BLaER1 (cell line): Measurements from ENCODE around the gene ZBTB3.

Source experiments
- H3K27ac ChIP-seq: shearing (Covaris generic); formaldehyde crosslinking; 2 replicates; pipeline ENCODE4 v1.8.1; 2022
- H3K27me3 ChIP-seq: shearing (Covaris generic); formaldehyde crosslinking; 2 replicates; pipeline ENCODE4 v1.8.1; 2022
- H3K36me3 ChIP-seq: shearing (Covaris generic); formaldehyde crosslinking; 2 replicates; pipeline ENCODE4 v1.8.1; 2022
- H3K4me1 ChIP-seq: shearing (Covaris generic); formaldehyde crosslinking; 2 replicates; pipeline ENCODE4 v1.8.1; 2022
- H3K4me2 ChIP-seq: shearing (Covaris generic); formaldehyde crosslinking; 2 replicates; pipeline ENCODE4 v1.8.1; 2022
- H3K4me3 ChIP-seq: shearing (Covaris generic); formaldehyde crosslinking; 2 replicates; pipeline ENCODE4 v1.8.1; 2022
- H3K9ac ChIP-seq: shearing (Covaris generic); formaldehyde crosslinking; 2 replicates; pipeline ENCODE4 v1.8.1; 2022
- H3K9me3 ChIP-seq: shearing (Covaris generic); formaldehyde crosslinking; 2 replicates; pipeline ENCODE4 v1.8.1; 2022
- H4K20me1 ChIP-seq: shearing (Covaris generic); formaldehyde crosslinking; 2 replicates; pipeline ENCODE4 v1.8.1; 2022
- Cebpa-rat ChIP-seq: shearing (Covaris generic); IDR thresholded peaks from 2 replicates; pipeline ENCODE4 v1.8.1; 2022

Gene ZBTB3

GRCh38 chr11:62716816-62717215 is 37.1 kb downstream of the ZBTB3 start:
- Histone ChIP-seq H3K4me2 (no peak overlapping the region), H3K4me3 (no peak overlapping the region), H3K4me1 (no peaks in the 10 kb centered on the region), H3K36me3 (peaks cover 98% of the 10 kb centered on the region), H3K9me3 (no peaks in the 10 kb centered on the region), H4K20me1 (peaks cover 40% of the 10 kb centered on the region), H3K27me3 (no peaks in the 10 kb centered on the region), H3K27ac (no peak overlapping the region), H3K9ac (peak overlapping the region; percentile 53; the same call in 1 of the 2 replicates)
- TF ChIP-seq Cebpa-rat: no peak

GRCh38 chr11:62716206-62716605 is 37.8 kb downstream of the ZBTB3 start:
- Histone ChIP-seq H3K36me3 (peaks cover 98% of the 10 kb centered on the region), H3K9ac (peak overlapping the region; percentile 53; the same call in 1 of the 2 replicates), H3K4me3 (no peak overlapping the region), H3K4me2 (no peak overlapping the region), H3K27ac (no peak overlapping the region), H3K4me1 (no peaks in the 10 kb centered on the region), H4K20me1 (peaks cover 38% of the 10 kb centered on the region; the same call in 1 of the 2 replicates), H3K9me3 (no peaks in the 10 kb centered on the region), H3K27me3 (no peaks in the 10 kb centered on the region)
- no peak for TF ChIP-seq Cebpa-rat

DNA sequence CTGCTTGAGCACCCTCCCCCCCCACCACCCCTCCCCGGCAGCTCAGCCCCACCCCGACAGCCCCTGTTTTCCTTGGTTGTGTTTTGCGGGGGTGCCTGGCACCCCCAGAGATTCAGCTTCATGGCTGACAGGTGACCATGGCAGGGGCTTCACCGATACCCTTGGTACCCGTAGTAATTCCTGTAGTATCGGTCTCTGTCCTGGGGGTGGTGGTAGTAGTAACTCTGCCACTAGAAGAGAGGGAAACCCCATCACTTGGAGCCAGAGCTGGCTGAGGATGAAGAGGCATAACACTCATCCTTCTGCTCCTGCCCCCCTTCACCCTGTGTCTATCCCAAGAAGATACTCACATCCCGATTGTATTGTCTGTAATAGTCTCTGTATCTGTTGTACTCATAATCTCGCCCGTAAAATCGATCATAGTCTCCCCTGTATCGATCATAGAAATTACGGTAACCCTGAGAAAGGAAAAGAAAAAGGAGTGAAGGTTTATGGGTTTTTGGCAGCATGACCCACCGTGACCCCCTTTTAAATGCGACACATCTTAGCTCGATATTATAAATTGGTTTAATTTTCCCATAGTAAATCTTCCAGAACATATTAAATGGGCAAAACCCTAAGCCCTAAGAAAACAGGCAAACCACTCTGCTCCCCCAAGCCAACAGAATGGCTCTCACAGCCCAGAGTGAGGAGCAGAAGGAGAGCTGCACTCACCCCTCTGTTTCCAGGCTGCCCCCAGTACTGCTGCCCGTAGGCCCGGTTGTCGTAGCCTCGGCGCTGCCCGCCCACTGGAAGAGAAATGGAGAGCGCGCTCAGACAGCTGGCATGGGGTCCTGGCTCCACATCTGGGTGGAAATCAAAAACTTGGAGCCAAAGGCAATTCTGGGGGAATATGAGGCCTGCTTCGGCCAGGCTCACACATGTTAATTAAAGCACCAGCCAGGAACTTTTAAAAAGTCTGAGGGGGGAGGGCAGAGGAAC is 38.5 kb downstream of the ZBTB3 start:
- H3K9me3 ChIP-seq: no peaks in the 10 kb centered on the region
- H4K20me1 ChIP-seq: peaks cover 38% of the 10 kb centered on the region; the same call in 1 of the 2 replicates
- H3K4me3 ChIP-seq: no peak overlapping the region
- no peak overlapping the region for H3K4me2 ChIP-seq
- no peak for TF ChIP-seq Cebpa-rat
- no peak overlapping the region for H3K27ac ChIP-seq
- no peaks in the 10 kb centered on the region for H3K27me3 ChIP-seq
- no peak overlapping the region; the same call in 1 of the 2 replicates for H3K9ac ChIP-seq
- peaks cover 2% of the 10 kb centered on the region; the same call in 1 of the 2 replicates for H3K4me1 ChIP-seq
- peaks cover 98% of the 10 kb centered on the region for H3K36me3 ChIP-seq

- H3K27me3 ChIP-seq: no peaks in the 10 kb centered on the region
- H3K27ac ChIP-seq: 0 out of 2 replicates have a peak overlapping the region, but pooled peaks have one; percentile 1
- no peaks in the 10 kb centered on the region for H3K9me3 ChIP-seq
- H3K4me1 ChIP-seq: peaks cover 17% of the 10 kb centered on the region
- no peak overlapping the region for H3K4me3 ChIP-seq
- H4K20me1 ChIP-seq: peaks cover 26% of the 10 kb centered on the region; the same call in 1 of the 2 replicates
- H3K9ac ChIP-seq: no peak overlapping the region
- no peak overlapping the region for H3K4me2 ChIP-seq
- TF ChIP-seq Cebpa-rat: no peak
- H3K36me3 ChIP-seq: peaks cover 82% of the 10 kb centered on the region
These were observed 40.6 kb downstream of the ZBTB3 start for GRCh38 chr11:62713343-62713742.

GRCh38 chr11:62712861-62713260 is 41.1 kb downstream of the ZBTB3 start:
- no peak for TF ChIP-seq Cebpa-rat
- Histone ChIP-seq H3K9ac (no peak overlapping the region), H3K27ac (peak overlapping the region; percentile 1; the same call in 1 of the 2 replicates), H3K4me2 (no peak overlapping the region), H3K4me3 (no peak overlapping the region), H3K36me3 (peaks cover 77% of the 10 kb centered on the region), H3K4me1 (peaks cover 21% of the 10 kb centered on the region), H3K27me3 (no peaks in the 10 kb centered on the region), H3K9me3 (no peaks in the 10 kb centered on the region), H4K20me1 (peaks cover 22% of the 10 kb centered on the region; the same call in 1 of the 2 replicates)

- Histone ChIP-seq H3K9me3 (no peaks in the 10 kb centered on the region), H3K4me3 (no peak overlapping the region), H3K36me3 (peaks cover 72% of the 10 kb centered on the region), H3K4me1 (peaks cover 27% of the 10 kb centered on the region), H3K27ac (no peak overlapping the region; the same call in 1 of the 2 replicates), H3K27me3 (no peaks in the 10 kb centered on the region), H3K4me2 (no peak overlapping the region), H3K9ac (no peak overlapping the region), H4K20me1 (peaks cover 16% of the 10 kb centered on the region; the same call in 1 of the 2 replicates)
- TF ChIP-seq Cebpa-rat: no peak
These were observed 41.6 kb downstream of the ZBTB3 start for GRCh38 chr11:62712276-62712812.

DNA sequence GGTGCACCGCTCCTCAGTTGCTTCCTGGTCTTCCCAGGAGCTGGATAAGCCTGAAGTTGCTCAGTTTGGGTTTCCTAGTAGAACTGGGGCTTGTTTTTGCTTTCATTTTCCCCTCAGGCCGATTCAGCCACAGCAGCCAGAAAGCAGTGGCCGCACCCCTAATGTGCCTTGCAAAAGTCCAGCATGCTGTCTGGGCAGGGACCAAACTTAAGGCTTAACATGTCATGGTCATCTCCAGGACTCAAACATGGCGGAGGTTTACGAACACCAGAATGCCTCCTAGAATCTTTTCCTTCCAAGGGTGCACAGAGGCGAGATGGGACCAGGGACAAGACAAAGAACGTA is 44.0 kb downstream of the ZBTB3 start:
- Histone ChIP-seq H4K20me1 (no peaks in the 10 kb centered on the region), H3K36me3 (peaks cover 49% of the 10 kb centered on the region), H3K27ac (peak overlapping the region; percentile 98), H3K4me3 (peak overlapping the region; percentile 69), H3K9me3 (no peaks in the 10 kb centered on the region), H3K27me3 (no peaks in the 10 kb centered on the region), H3K4me2 (peak overlapping the region; percentile 99), H3K9ac (peak overlapping the region; percentile 92), H3K4me1 (peaks cover 46% of the 10 kb centered on the region)
- TF ChIP-seq Cebpa-rat: no peak

DNA sequence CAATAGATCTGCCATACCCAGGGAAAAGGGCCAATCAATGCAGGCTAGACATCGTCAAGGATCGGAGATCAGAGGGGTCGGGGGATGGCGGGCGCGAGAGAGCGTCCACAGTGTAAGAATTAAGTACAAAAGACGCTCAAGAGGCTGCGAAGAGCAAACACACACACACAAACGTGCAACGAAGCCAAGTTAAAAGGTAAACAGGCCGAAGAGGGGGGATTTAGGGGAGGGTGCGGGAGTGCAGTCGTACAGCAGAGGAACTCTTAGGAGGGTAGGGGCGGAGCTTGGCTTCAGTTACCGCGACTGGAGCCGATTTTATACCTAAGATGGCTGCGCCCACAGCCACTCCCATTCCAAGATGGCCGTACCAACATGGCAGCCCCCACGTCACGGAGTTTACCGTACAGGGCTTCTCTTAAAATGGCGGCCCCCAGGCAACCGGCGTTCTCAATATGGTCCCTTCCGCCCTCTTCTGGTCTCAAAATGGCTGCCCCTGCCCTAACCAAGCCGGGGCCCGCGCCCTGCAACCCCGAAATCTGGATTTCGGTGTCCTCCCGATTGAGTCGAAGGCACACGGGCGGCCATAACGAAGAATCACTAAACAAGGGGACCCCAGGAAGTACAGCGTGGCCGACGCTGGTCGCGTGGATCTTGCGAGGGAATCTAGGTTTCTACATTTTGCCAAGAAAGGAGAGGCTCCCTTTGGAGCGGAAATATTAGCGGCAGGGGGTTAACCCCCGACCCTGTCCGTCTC is 44.5 kb downstream of the ZBTB3 start:
- no peaks in the 10 kb centered on the region for H4K20me1 ChIP-seq
- peak overlapping the region; percentile 92 for H3K9ac ChIP-seq
- peak overlapping the region; percentile 69 for H3K4me3 ChIP-seq
- H3K4me2 ChIP-seq: peak overlapping the region; percentile 99
- no peak for TF ChIP-seq Cebpa-rat
- peaks cover 51% of the 10 kb centered on the region for H3K4me1 ChIP-seq
- H3K36me3 ChIP-seq: peaks cover 45% of the 10 kb centered on the region
- no peaks in the 10 kb centered on the region for H3K9me3 ChIP-seq
- H3K27ac ChIP-seq: peak overlapping the region; percentile 98
- no peaks in the 10 kb centered on the region for H3K27me3 ChIP-seq

- Histone ChIP-seq H3K9ac (peak overlapping the region; percentile 92), H3K4me2 (peak overlapping the region; percentile 99), H3K36me3 (peaks cover 43% of the 10 kb centered on the region), H3K27me3 (no peaks in the 10 kb centered on the region), H3K4me1 (peaks cover 51% of the 10 kb centered on the region), H3K4me3 (peak overlapping the region; percentile 69), H3K9me3 (no peaks in the 10 kb centered on the region), H4K20me1 (no peaks in the 10 kb centered on the region), H3K27ac (peak overlapping the region; percentile 98)
- TF ChIP-seq Cebpa-rat: no peak
These were observed 45.2 kb downstream of the ZBTB3 start for GRCh38 chr11:62708793-62709192.
